H1 (cell line): ENCODE results near the gene MRTFA. TPM values are rescaled to one million over a fixed set of nuclear protein-coding genes. Genes with fewer than 3 reads are reported as not detected.

ENCODE experiments used
- CBX5 ChIP-seq: fragments of 300-800, 300-1000 bp; sonication (generic); IDR thresholded peaks from 2 replicates; pipeline ENCODE4 v1.7.1; 2016; ENCODE audit warnings: antibody characterized with exemption, low read length, low read depth
- CEBPB ChIP-seq: IDR thresholded peaks from 2 replicates; pipeline ENCODE4 v1.6.1; 2012; ENCODE audit warnings: low read depth, low read length
- POLR2AphosphoS5 ChIP-seq: IDR thresholded peaks from 2 replicates; pipeline ENCODE4 v1.6.1; 2011; ENCODE audit warnings: low read depth, low read length
- SUZ12 ChIP-seq: fragments of 200-600 bp; sonication (generic); IDR thresholded peaks from 2 replicates; pipeline ENCODE4 v1.6.1; 2012; ENCODE audit warnings: mild to moderate bottlenecking, inconsistent platforms, low read length, moderate library complexity, mixed read lengths
- TBP ChIP-seq: IDR thresholded peaks from 2 replicates; pipeline ENCODE4 v1.6.1; 2011; ENCODE audit warnings: low read depth, low read length, improper control_type of control experiment
- polyA plus RNA-seq, 7 experiments: library from polyadenylated mRNA; depleted of rRNA in 3 of 7; stranded (reverse) in 5 of 7; unstranded in 2 of 7; fragments of >200 nt in 5 of 7; fragments of 200-250 nt in 2 of 7; gene quantifications; 1 replicate in 5 of 7; 2 replicates in 1 of 7; 4 replicates in 1 of 7; pipeline versions ENCODE4 v1.2.1 to v1.2.3, GENCODE V29; 2011 to 2013; ENCODE audit warnings: missing spikeins in 2 of 7, mixed read lengths in 2 of 7
- total RNA-seq: library from RNA; stranded (reverse); fragmentation: NEBNext Ultra II Directional; extraction: Animal tissue kit (Norgen Biotek cat#: 25700); gene quantifications from 2 replicates; pipeline ENCODE4 v1.2.1, GENCODE V29; 2021

Gene MRTFA
- total and polyA plus RNA-seq, 2 of the 8 experiments (the other 6 are each of a cell fraction or from before 2014, with no cell fraction given): 5.4 to 37.9 TPM

GRCh38 chr22:40479887-40480538, 156.5 kb downstream of the MRTFA start (continued):
- TF ChIP-seq POLR2AphosphoS5 (no peak), CBX5 (no peak), CEBPB (no peak), SUZ12 (no peak), TBP (no peak)
